ENCODE data around the gene FCHSD2. TPM values are rescaled to one million over a fixed set of nuclear protein-coding genes. Genes with fewer than 3 reads are reported as not detected.

Gene FCHSD2
- 10 to 100 TPM; 12.1 to 20.9 TPM for total RNA-seq

GRCh38 chr11:73142128-73142377 is at the start of gene FCHSD2:
FCHSD2 (minus strand) TSS chr11:73142318; CDS start chr11:73141877, 441 bp downstream.
- Histone ChIP-seq H3K4me1 (peaks cover 5% of the 10 kb centered on the region), H3K36me3 (no peaks in the 10 kb centered on the region), H3K27ac (peak within 1 kb of the TSS; percentile 91), H3K9me3 (no peaks in the 10 kb centered on the region), H3K27me3 (no peaks in the 10 kb centered on the region), H3K4me3 (peak within 1 kb of the TSS; percentile 80), H3K9ac (ENCODE audit: low read depth in 2 of 2, low read length in 2 of 2) (peak within 1 kb of the TSS; percentile 80 to 96)
- TF ChIP-seq CTCF (IDR thresholded peaks at IDR 0.05), result no peak
- intact Hi-C loops (cut with DNase I), result no loop called here
- DNase-seq, result no peak

- H3K4me1 ChIP-seq, result peaks cover 15% of the 10 kb centered on the region
- intact Hi-C loops (cut with DNase I), result no loop called here
- no peaks in the 10 kb centered on the region for H3K27me3 ChIP-seq
- no peaks in the 10 kb centered on the region for H3K9me3 ChIP-seq
- H3K9ac ChIP-seq (ENCODE audit: low read depth in 2 of 2, low read length in 2 of 2), result peak overlapping the region in 1 of 2 donors; percentile 32
- H3K4me3 ChIP-seq, result no peak overlapping the region
- no peak overlapping the region for H3K27ac ChIP-seq
- DNase-seq, result no peak
- no peak for TF ChIP-seq CTCF (IDR thresholded peaks at IDR 0.05)
- H3K36me3 ChIP-seq, result no peaks in the 10 kb centered on the region
Observed at GRCh38 chr11:73191151-73191550, 49.0 kb upstream of the FCHSD2 start.

- Histone ChIP-seq H3K4me3 (no peak overlapping the region), H3K36me3 (no peaks in the 10 kb centered on the region), H3K27me3 (no peaks in the 10 kb centered on the region), H3K9ac (ENCODE audit: low read depth in 2 of 2, low read length in 2 of 2) (no peak overlapping the region), H3K27ac (no peak overlapping the region), H3K4me1 (peaks cover 14% of the 10 kb centered on the region), H3K9me3 (no peaks in the 10 kb centered on the region)
- TF ChIP-seq CTCF (IDR thresholded peaks at IDR 0.05), result no peak
- no peak for DNase-seq
- intact Hi-C loops (cut with DNase I), result no loop called here
Observed at GRCh38 chr11:73190557-73190885, 48.4 kb upstream of the FCHSD2 start.

DNA sequence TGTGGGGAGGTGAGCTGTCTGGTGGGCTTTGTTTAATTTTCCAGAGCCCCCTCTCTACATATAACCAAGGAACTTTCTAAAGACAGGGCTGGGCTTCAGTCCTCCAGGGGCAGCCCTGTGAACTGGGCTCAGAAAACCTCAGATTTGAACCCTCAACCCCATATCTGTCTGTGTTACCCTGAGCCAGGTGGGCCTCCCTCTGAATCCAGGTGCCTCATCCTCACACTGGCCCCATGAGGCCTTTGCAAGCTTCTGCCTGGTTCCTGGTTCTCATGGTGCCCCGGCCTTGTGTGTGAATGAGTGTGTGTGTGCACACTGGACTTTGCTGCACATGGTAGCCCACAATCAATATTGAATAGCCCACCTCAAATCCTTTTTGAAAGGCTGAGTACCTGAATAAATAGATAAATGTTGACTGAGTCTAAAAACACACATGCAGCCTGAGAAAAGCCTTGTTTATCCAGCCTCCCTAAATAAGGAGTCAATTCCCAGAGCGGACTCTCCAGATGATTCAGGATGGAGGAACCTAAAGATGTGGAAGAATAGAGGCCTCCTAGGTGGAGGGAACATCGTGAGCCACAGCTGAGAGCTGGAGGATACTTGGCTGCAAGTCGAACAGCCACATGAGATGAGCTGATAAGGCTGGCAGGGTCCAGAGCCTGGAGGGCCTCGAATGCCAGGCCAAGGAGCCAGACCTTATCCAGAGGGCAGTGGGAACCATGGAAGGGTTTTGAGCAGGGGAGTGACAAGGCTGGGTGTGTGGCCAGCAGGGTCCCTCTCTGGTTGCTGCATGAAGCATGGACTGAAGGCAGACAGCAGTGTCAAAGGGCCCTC is 47.8 kb upstream of the FCHSD2 start:
- Histone ChIP-seq H3K27me3 (no peaks in the 10 kb centered on the region), H3K4me1 (peaks cover 10% of the 10 kb centered on the region), H3K9me3 (no peaks in the 10 kb centered on the region), H3K36me3 (no peaks in the 10 kb centered on the region), H3K4me3 (no peak overlapping the region), H3K9ac (ENCODE audit: low read depth in 2 of 2, low read length in 2 of 2) (no peak overlapping the region), H3K27ac (no peak overlapping the region)
- no peak for TF ChIP-seq CTCF (IDR thresholded peaks at IDR 0.05)
- no peak for DNase-seq
- intact Hi-C loops (cut with DNase I), result no loop called here

DNA sequence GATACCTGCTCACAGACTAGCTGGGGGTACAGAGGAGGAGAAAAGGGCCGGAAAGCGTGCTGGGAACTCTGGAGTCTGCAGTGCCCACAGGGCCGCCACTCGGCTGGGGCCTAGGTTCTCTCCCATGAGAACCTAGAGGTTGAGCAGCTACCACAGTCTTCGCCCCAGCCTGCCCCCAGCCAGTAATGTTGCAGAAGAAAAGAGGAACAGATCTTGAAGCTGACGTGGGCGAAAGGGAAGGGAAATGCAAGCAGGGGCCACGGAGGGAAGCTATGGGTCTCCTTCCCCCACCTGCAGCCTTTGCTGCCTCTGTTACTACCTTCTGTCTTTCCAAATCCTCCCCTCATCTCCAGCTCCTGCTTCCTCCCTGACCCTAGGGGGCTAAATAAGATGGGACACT is 47.2 kb upstream of the FCHSD2 start:
- Histone ChIP-seq H3K36me3 (no peaks in the 10 kb centered on the region), H3K27ac (no peak overlapping the region), H3K27me3 (no peaks in the 10 kb centered on the region), H3K9ac (ENCODE audit: low read depth in 2 of 2, low read length in 2 of 2) (no peak overlapping the region), H3K4me1 (peaks cover 7% of the 10 kb centered on the region), H3K4me3 (no peak overlapping the region), H3K9me3 (no peaks in the 10 kb centered on the region)
- no peak for DNase-seq
- no peak for TF ChIP-seq CTCF (IDR thresholded peaks at IDR 0.05)
- intact Hi-C loops (cut with DNase I), result no loop called here

Measured in colonic mucosa (tissue), 4 donors.